ENCODE measurements around the gene SHC1.
A peak's percentile ranks its signal among the peaks of the same experiment; 100 is the strongest.

Gene SHC1

GRCh38 chr1:154957091-154957657, 13.4 kb downstream of the SHC1 start:
- Histone ChIP-seq H3K27me3 (no peaks in the 10 kb centered on the region), H3K4me3 (ENCODE audit: low read depth, low read length) (no peak overlapping the region), H3K36me3 (peaks cover 14% of the 10 kb centered on the region), H3K9me3 (no peaks in the 10 kb centered on the region), H3K4me1 (peaks cover 8% of the 10 kb centered on the region; the same call in 1 of the 2 replicates)
- no peak for DNase-seq
- TF ChIP-seq, protein P1, sequence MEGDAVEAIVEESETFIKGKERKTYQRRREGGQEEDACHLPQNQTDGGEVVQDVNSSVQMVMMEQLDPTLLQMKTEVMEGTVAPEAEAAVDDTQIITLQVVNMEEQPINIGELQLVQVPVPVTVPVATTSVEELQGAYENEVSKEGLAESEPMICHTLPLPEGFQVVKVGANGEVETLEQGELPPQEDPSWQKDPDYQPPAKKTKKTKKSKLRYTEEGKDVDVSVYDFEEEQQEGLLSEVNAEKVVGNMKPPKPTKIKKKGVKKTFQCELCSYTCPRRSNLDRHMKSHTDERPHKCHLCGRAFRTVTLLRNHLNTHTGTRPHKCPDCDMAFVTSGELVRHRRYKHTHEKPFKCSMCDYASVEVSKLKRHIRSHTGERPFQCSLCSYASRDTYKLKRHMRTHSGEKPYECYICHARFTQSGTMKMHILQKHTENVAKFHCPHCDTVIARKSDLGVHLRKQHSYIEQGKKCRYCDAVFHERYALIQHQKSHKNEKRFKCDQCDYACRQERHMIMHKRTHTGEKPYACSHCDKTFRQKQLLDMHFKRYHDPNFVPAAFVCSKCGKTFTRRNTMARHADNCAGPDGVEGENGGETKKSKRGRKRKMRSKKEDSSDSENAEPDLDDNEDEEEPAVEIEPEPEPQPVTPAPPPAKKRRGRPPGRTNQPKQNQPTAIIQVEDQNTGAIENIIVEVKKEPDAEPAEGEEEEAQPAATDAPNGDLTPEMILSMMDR (IDR thresholded peaks at IDR 0.05; ENCODE audit: low read depth, low read length): no peak

- Histone ChIP-seq H3K9me3 (no peaks in the 10 kb centered on the region), H3K27me3 (no peaks in the 10 kb centered on the region), H3K36me3 (peaks cover 14% of the 10 kb centered on the region), H3K4me1 (peaks cover 8% of the 10 kb centered on the region; the same call in 1 of the 2 replicates), H3K4me3 (ENCODE audit: low read depth, low read length) (peak overlapping the region; percentile 76)
- DNase-seq: no peak
- TF ChIP-seq, protein P1 (IDR thresholded peaks at IDR 0.05; ENCODE audit: low read depth, low read length): no peak
Measured at GRCh38 chr1:154956544-154956941, 14.0 kb downstream of the SHC1 start.

- H3K4me3 ChIP-seq (ENCODE audit: low read depth, low read length): peak within 1 kb of the TSS; percentile 76
- no peaks in the 10 kb centered on the region for H3K27me3 ChIP-seq
- peak; percentile 82 for DNase-seq
- peaks cover 8% of the 10 kb centered on the region; the same call in 1 of the 2 replicates for H3K4me1 ChIP-seq
- peaks cover 14% of the 10 kb centered on the region for H3K36me3 ChIP-seq
- TF ChIP-seq, protein P1 (IDR thresholded peaks at IDR 0.05; ENCODE audit: low read depth, low read length): no peak
- no peaks in the 10 kb centered on the region for H3K9me3 ChIP-seq
Measured at GRCh38 chr1:154955718-154956543, 14.6 kb downstream of the SHC1 start, which contains the start of gene PBXIP1. PBXIP1 (minus strand) TSS chr1:154956099; CDS start chr1:154953721, 2,378 bp downstream.

DNA sequence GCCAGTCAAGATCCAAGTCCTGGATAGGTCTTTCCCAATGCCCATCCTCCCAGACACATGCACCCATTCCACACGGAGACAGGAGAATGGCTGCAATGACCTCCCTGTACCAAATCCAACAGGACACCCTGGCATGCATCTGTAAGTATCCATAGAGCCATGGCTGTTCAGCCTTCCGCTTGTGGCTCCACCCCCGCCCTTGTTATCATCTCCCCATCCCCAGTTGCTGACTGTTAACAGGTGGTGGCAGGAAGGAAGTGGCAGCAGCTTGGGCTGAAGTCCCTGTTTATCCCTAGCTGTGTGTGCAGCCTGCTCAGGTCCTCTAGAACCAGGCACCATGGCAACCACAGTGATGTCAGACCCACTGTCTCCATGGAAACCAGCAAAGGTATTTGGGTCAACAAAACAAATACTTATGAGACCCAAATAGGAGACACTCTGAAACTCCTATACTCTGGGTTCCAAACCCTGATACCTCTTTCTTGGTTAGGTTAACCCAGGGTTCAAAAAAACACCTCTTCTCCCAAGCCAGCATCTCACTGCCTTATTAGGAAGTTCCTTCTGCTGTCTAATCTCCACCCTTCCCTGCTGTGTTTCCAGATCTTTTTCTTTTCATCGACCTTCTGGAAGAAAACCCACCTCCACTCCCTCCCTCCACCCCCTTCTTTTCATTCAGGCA, 15.4 kb downstream of the SHC1 start:
- TF ChIP-seq, protein P1 (IDR thresholded peaks at IDR 0.05; ENCODE audit: low read depth, low read length): no peak
- DNase-seq: peak; percentile 57
- peaks cover 14% of the 10 kb centered on the region for H3K36me3 ChIP-seq

GRCh38 chr1:154954541-154954940, 16.0 kb downstream of the SHC1 start:
- H3K9me3 ChIP-seq: no peaks in the 10 kb centered on the region
- peaks cover 12% of the 10 kb centered on the region for H3K36me3 ChIP-seq
- peaks cover 8% of the 10 kb centered on the region; the same call in 1 of the 2 replicates for H3K4me1 ChIP-seq
- H3K4me3 ChIP-seq (ENCODE audit: low read depth, low read length): no peak overlapping the region
- TF ChIP-seq, protein P1 (IDR thresholded peaks at IDR 0.05; ENCODE audit: low read depth, low read length): no peak
- no peak for DNase-seq
- no peaks in the 10 kb centered on the region for H3K27me3 ChIP-seq

More for the DNA sequence above, 15.4 kb downstream of the SHC1 start:
- H3K4me3 ChIP-seq (ENCODE audit: low read depth, low read length): peak overlapping the region; percentile 76
- H3K9me3 ChIP-seq: no peaks in the 10 kb centered on the region
- H3K4me1 ChIP-seq: peaks cover 8% of the 10 kb centered on the region; the same call in 1 of the 2 replicates
- H3K27me3 ChIP-seq: no peaks in the 10 kb centered on the region
